ENCODE measurements around the gene PTCD1.

DNA sequence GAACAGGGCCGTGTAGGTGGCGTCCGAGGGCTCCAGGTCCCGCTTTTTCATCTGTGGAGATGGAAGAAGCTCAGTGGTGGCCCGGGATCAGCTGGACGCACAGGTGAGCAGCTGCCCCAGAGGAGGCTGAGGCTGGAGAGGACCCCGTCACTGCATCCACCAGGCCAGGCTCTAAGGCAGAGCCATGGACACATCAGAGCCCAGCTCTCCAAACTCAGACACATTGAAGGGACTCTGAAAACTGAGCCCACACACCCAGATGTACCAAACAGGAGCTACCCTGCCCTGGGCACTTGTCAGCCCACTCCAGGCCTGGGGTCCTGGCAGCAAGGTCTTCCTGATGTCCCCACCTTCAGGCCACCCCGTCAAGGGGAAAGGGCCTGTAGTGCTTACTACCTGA, 8.8 kb downstream of the PTCD1 start:
- TF ChIP-seq, protein P1, sequence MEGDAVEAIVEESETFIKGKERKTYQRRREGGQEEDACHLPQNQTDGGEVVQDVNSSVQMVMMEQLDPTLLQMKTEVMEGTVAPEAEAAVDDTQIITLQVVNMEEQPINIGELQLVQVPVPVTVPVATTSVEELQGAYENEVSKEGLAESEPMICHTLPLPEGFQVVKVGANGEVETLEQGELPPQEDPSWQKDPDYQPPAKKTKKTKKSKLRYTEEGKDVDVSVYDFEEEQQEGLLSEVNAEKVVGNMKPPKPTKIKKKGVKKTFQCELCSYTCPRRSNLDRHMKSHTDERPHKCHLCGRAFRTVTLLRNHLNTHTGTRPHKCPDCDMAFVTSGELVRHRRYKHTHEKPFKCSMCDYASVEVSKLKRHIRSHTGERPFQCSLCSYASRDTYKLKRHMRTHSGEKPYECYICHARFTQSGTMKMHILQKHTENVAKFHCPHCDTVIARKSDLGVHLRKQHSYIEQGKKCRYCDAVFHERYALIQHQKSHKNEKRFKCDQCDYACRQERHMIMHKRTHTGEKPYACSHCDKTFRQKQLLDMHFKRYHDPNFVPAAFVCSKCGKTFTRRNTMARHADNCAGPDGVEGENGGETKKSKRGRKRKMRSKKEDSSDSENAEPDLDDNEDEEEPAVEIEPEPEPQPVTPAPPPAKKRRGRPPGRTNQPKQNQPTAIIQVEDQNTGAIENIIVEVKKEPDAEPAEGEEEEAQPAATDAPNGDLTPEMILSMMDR (conservative IDR thresholded peaks at IDR 0.05; ENCODE audit: low read depth in 2 of 2) = no peak
- TF ChIP-seq EZH2 (IDR thresholded peaks at IDR 0.05; ENCODE audit: low read depth, unreplicated experiment) (no peak), POLR2AphosphoS5 (IDR thresholded peaks at IDR 0.05; ENCODE audit: low read depth) (no peak), REST (IDR thresholded peaks at IDR 0.05; ENCODE audit: unreplicated experiment) (no peak), CREB1 (CRISPR knock-in tag; IDR thresholded peaks at IDR 0.05; ENCODE audit: low read depth) (no peak), EZH2phosphoT487 (IDR thresholded peaks at IDR 0.05; ENCODE audit: unreplicated experiment) (no peak), ZNF114 (CRISPR knock-in tag; IDR thresholded peaks at IDR 0.05) (no peak)
- TF ChIP-seq, protein P2, sequence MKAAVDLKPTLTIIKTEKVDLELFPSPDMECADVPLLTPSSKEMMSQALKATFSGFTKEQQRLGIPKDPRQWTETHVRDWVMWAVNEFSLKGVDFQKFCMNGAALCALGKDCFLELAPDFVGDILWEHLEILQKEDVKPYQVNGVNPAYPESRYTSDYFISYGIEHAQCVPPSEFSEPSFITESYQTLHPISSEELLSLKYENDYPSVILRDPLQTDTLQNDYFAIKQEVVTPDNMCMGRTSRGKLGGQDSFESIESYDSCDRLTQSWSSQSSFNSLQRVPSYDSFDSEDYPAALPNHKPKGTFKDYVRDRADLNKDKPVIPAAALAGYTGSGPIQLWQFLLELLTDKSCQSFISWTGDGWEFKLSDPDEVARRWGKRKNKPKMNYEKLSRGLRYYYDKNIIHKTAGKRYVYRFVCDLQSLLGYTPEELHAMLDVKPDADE (IDR thresholded peaks at IDR 0.05) = no peak

Measured in GM23338 (cell line).